ENCODE measurements around the gene RAPGEF6. TPM values are rescaled to one million over a fixed set of nuclear protein-coding genes. Genes with fewer than 3 reads are reported as not detected.

Gene RAPGEF6
- total RNA-seq, 4 donors from 2014 or later = 14.0 to 23.7 (median 17.9) TPM

DNA sequence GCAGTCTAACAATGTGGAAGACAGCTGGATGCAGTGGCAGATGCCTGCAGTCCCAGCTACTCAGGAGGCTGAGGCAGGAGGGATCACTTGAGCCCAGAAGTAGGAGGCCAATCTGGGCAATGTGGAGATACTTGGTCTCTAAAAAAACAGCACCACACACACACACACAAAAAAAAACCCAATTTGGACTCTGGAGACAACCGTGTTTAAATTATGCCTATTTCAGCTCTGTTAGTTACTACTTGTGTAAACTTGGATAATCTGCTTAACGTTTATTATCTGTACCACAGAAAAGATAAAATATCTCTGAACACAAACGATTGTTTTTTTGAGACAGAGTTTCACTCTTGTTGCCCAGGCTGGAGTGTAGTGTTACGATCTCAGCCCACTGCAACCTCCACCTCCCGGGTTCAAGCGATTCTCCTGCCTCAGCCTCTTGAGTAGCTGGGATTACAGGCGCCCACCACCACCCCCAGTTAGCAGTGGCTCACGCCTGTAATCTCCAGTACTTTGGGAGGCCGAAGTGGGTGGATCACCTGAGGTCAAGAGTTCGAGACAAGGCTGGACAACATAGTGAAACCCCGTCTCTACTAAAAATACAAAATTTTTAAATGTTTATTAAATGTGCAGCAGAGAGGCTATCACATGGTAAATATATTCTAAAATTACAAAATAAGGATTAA is 17.7 kb downstream of the RAPGEF6 start:
- WGBS, 2 donors (ENCODE audit: low coverage in 1 of 2) = 65 to 73% methylated on average over 8 to 9 of the region's 11 CpGs
- Histone ChIP-seq H3K4me1 (peaks cover 0 to 51% (median 0%) of the 10 kb centered on the region in 3 donors), H3K4me3 (no peak overlapping the region), H3K27me3 (no peaks in the 10 kb centered on the region), H3K36me3 (no peaks in the 10 kb centered on the region), H3K9me3 (no peaks in the 10 kb centered on the region), H3K27ac (no peak overlapping the region)
- no peak for TF ChIP-seq POLR2AphosphoS5 (IDR thresholded peaks at IDR 0.05)
- no peak for TF ChIP-seq POLR2A (IDR thresholded peaks at IDR 0.05)
- no peak for TF ChIP-seq CTCF (IDR thresholded peaks at IDR 0.05)
- TF ChIP-seq EP300 (IDR thresholded peaks at IDR 0.05) = no peak
- no peak for ATAC-seq

GRCh38 chr5:131615957-131616356 is 19.1 kb downstream of the RAPGEF6 start:
- TF ChIP-seq CTCF (IDR thresholded peaks at IDR 0.05) = no peak
- TF ChIP-seq EP300 (IDR thresholded peaks at IDR 0.05) = no peak
- no peak for ATAC-seq
- H3K4me3 ChIP-seq = no peak overlapping the region
- H3K36me3 ChIP-seq = no peaks in the 10 kb centered on the region
- WGBS, 2 donors (ENCODE audit: low coverage in 1 of 2) = 80 to 90% methylated on average over 2 of the region's 2 CpGs
- H3K27ac ChIP-seq = no peak overlapping the region
- H3K27me3 ChIP-seq = no peaks in the 10 kb centered on the region
- H3K9me3 ChIP-seq = no peaks in the 10 kb centered on the region
- H3K4me1 ChIP-seq = peaks cover 0 to 39% (median 0%) of the 10 kb centered on the region in 3 donors

DNA sequence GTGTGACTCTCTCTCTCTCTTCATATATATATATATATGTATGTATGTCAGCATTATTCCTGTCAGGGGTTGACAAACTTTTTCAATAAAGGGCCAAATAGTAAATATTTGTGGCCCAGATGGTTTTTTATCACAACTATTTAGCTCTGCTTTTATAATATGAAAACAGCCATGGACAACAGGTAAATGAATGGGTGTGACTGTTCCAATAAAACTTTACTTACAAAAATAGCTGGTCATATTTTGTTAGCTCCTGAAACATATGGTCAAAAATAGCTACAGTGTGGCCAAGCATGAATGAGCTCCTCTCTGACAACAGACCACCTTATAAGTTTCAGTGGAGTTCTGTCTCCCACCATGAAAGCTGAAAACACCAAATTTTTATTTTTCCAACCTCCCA is 21.6 kb downstream of the RAPGEF6 start:
- Histone ChIP-seq H3K36me3 (no peaks in the 10 kb centered on the region), H3K27ac (no peak overlapping the region), H3K4me1 (peaks cover 0 to 37% (median 3%) of the 10 kb centered on the region in 3 donors), H3K4me3 (no peak overlapping the region), H3K27me3 (no peaks in the 10 kb centered on the region), H3K9me3 (no peaks in the 10 kb centered on the region)
- ATAC-seq = no peak
- TF ChIP-seq CTCF (IDR thresholded peaks at IDR 0.05) (no peak), EP300 (IDR thresholded peaks at IDR 0.05) (no peak), POLR2AphosphoS5 (IDR thresholded peaks at IDR 0.05) (no peak), POLR2A (IDR thresholded peaks at IDR 0.05) (no peak)

- Histone ChIP-seq H3K4me1 (peaks cover 0 to 51% (median 3%) of the 10 kb centered on the region in 3 donors), H3K27ac (no peak overlapping the region), H3K9me3 (no peaks in the 10 kb centered on the region), H3K4me3 (no peak overlapping the region), H3K36me3 (no peaks in the 10 kb centered on the region), H3K27me3 (no peaks in the 10 kb centered on the region)
- TF ChIP-seq CTCF (IDR thresholded peaks at IDR 0.05) = no peak
- TF ChIP-seq EP300 (IDR thresholded peaks at IDR 0.05) = no peak
- no peak for TF ChIP-seq POLR2AphosphoS5 (IDR thresholded peaks at IDR 0.05)
- TF ChIP-seq POLR2A (IDR thresholded peaks at IDR 0.05) = no peak
- WGBS, 2 donors (ENCODE audit: low coverage in 1 of 2) = 83 to 88% methylated on average over 2 of the region's 2 CpGs
- ATAC-seq = no peak
Observed at GRCh38 chr5:131611064-131611381, 24.0 kb downstream of the RAPGEF6 start.

DNA sequence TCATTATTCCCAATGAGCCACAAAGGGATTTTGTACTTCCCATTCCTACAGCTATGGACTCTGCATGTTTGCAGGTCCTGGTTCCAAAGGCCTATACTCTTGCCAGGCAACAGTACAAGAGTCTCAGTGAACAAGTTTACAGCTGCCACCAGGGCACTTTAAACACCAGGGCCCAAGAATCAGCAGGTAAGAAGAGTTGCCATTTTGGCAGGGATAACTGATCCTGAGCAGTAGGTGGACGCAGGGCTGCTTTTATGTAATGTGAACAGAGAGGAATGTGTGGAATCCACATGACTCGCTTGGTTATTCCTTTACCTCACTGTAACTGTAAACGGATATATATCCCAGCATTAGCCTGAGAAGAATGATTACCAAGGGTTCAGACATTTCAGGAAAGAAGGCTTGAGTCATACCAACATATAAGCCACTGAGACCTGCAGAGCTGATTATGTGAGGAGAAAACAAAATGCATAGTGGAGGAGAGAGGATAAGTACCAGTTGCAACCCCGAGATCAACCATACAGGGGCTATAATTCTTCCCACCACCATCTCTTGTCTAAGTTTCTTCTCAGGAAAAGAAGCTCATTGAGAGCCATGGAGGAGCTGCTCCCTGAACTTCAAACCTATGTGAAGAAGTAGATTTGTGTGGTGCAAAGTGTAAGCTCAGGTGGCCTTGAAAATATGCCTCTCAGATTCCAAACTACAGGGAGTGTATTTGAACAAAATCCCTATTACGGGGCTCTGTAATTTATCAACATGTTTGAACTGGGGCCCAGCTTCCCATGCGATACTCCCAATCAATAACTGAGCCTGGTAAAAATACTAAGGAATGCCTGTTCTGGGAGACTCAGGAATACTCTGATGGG is 24.6 kb downstream of the RAPGEF6 start:
- TF ChIP-seq POLR2A (IDR thresholded peaks at IDR 0.05) = no peak
- no peak for TF ChIP-seq CTCF (IDR thresholded peaks at IDR 0.05)
- no peak for TF ChIP-seq EP300 (IDR thresholded peaks at IDR 0.05)
- no peak for TF ChIP-seq POLR2AphosphoS5 (IDR thresholded peaks at IDR 0.05)
- no peak overlapping the region for H3K27ac ChIP-seq
- H3K27me3 ChIP-seq = no peaks in the 10 kb centered on the region
- 58 to 70% methylated on average over 5 to 6 of the region's 6 CpGs for WGBS, 2 donors (ENCODE audit: low coverage in 1 of 2)
- no peaks in the 10 kb centered on the region for H3K36me3 ChIP-seq
- no peak for ATAC-seq
- peaks cover 0 to 50% (median 3%) of the 10 kb centered on the region in 3 donors for H3K4me1 ChIP-seq
- no peaks in the 10 kb centered on the region for H3K9me3 ChIP-seq
- H3K4me3 ChIP-seq = no peak overlapping the region
